Keratinocyte (primary cell): ENCODE results near the gene PDZRN4.

ENCODE experiments used
- CTCF ChIP-seq, 3 experiments: IDR thresholded peaks in 1 of 3; conservative IDR thresholded peaks in 1 of 3; optimal IDR thresholded peaks in 1 of 3; 2 replicates in 2 of 3; 3 replicates in 1 of 3; pipeline versions ENCODE3 to v1.5.1; 2011; ENCODE audit warnings: low read length in 3 of 3, mild to moderate bottlenecking in 3 of 3, moderate library complexity in 2 of 3, control low read depth in 1 of 3, inconsistent platforms in 1 of 3; ENCODE audit not compliant: insufficient read depth in 2 of 3; ENCODE audit errors: extremely low read depth in 1 of 3
- EZH2 ChIP-seq: IDR thresholded peaks from one replicate; pipeline ENCODE4 v1.6.1; 2012; ENCODE audit warnings: inconsistent platforms, mild to moderate bottlenecking, low read length, moderate library complexity

- TF ChIP-seq CTCF (optimal IDR thresholded peaks at IDR 0.05 in 1 of 3, IDR thresholded peaks at IDR 0.05 in 1 of 3, conservative IDR thresholded peaks at IDR 0.05 in 1 of 3; ENCODE audit: extremely low read depth in 1 of 3, insufficient read depth in 2 of 3, low read length in 3 of 3) (no peak), EZH2 (no peak)
Observed at GRCh38 chr12:41545761-41546160, 357.6 kb downstream of the PDZRN4 start.
